OCI-LY1 (cell line): Measurements from ENCODE around the gene MSMO1.

Experiments
- H2AFZ ChIP-seq: fragments of 200-600 bp; sonication (generic), shearing (Covaris generic); 2 replicates; pipeline ENCODE4 v1.6.0; 2014; ENCODE audit warnings: antibody characterized with exemption, mild to moderate bottlenecking, low read length
- H3F3A ChIP-seq: fragments of 200-600 bp; sonication (generic), shearing (Covaris generic); 2 replicates; pipeline ENCODE4 v1.6.0; 2014; ENCODE audit warnings: mild to moderate bottlenecking, antibody characterized with exemption, low read length, moderate library complexity; ENCODE audit not compliant: insufficient read depth
- H3K27ac ChIP-seq: fragments of 200-600 bp; sonication (generic); 2 replicates; pipeline ENCODE4 v1.5.1; 2014; ENCODE audit warnings: low read length, mixed run types, mild to moderate bottlenecking, low read depth; ENCODE audit not compliant: poor library complexity, severe bottlenecking
- H3K27me3 ChIP-seq: fragments of 200-600 bp; sonication (generic); 2 replicates; pipeline ENCODE4 v1.6.0; 2014; ENCODE audit warnings: antibody characterized with exemption, mild to moderate bottlenecking, low read length, moderate library complexity; ENCODE audit not compliant: insufficient read depth
- H3K36me3 ChIP-seq: fragments of 200-600 bp; sonication (generic); 2 replicates; pipeline ENCODE4 v1.6.1; 2014; ENCODE audit warnings: mild to moderate bottlenecking, antibody characterized with exemption, low read length, moderate library complexity, mixed read lengths; ENCODE audit not compliant: insufficient read depth
- H3K4me1 ChIP-seq: fragments of 200-600 bp; sonication (generic); 2 replicates; pipeline ENCODE4 v1.5.1; 2014; ENCODE audit warnings: mild to moderate bottlenecking, low read length, moderate library complexity; ENCODE audit not compliant: insufficient read depth, severe bottlenecking
- H3K4me2 ChIP-seq: fragments of 200-600 bp; sonication (generic), shearing (Covaris generic); 2 replicates; pipeline ENCODE4 v1.6.1; 2014; ENCODE audit warnings: low read length
- H3K4me3 ChIP-seq: fragments of 200-600 bp; sonication (generic); 2 replicates; pipeline ENCODE4 v1.5.1; 2014; ENCODE audit warnings: low read length, low read depth, mild to moderate bottlenecking, mixed read lengths; ENCODE audit not compliant: poor library complexity, severe bottlenecking
- H3K79me2 ChIP-seq: fragments of 200-600 bp; shearing (Covaris generic); 2 replicates; pipeline ENCODE4 v1.6.1; 2016; ENCODE audit warnings: mixed run types, low read length, mixed read lengths; ENCODE audit not compliant: insufficient read depth
- H3K9ac ChIP-seq: fragments of 200-600 bp; sonication (generic), shearing (Covaris generic); 2 replicates; pipeline ENCODE4 v1.6.1; 2014; ENCODE audit warnings: mild to moderate bottlenecking, low read length, mixed read lengths
- H3K9me2 ChIP-seq: fragments of 200-600 bp; sonication (generic), shearing (Covaris generic); 2 replicates; pipeline ENCODE4 v1.6.1; 2014; ENCODE audit warnings: low read depth, mild to moderate bottlenecking, low read length, mixed read lengths
- H3K9me3 ChIP-seq: fragments of 200-600 bp; shearing (Covaris generic); 2 replicates; pipeline ENCODE4 v1.6.1; 2014; ENCODE audit warnings: low read length, mixed read lengths
- H4K20me1 ChIP-seq: fragments of 200-600 bp; sonication (generic), shearing (Covaris generic); 2 replicates; pipeline ENCODE4 v1.6.0; 2016; ENCODE audit warnings: mild to moderate bottlenecking, low read length; ENCODE audit not compliant: insufficient read depth
- CTCF ChIP-seq: fragments of 200-600 bp; sonication (generic), shearing (Covaris generic); IDR thresholded peaks from 2 replicates; pipeline ENCODE4 v1.5.1; 2017; ENCODE audit warnings: mild to moderate bottlenecking, antibody characterized with exemption, low read length, moderate library complexity, mixed read lengths
- EZH2 ChIP-seq: fragments of 200-600 bp; sonication (generic), shearing (Covaris generic); IDR thresholded peaks from 2 replicates; pipeline ENCODE4 v1.8.0; 2017; ENCODE audit warnings: borderline replicate concordance, mixed run types, mild to moderate bottlenecking, antibody characterized with exemption, low read length, moderate library complexity, mixed read lengths

MSMO1 gene

GRCh38 chr4:165380805-165381204, 53.3 kb downstream of the MSMO1 start:
- Histone ChIP-seq H3K27me3 (no peaks in the 10 kb centered on the region), H3K9me2 (no peaks in the 10 kb centered on the region), H3K4me2 (no peak overlapping the region), H3K79me2 (no peaks in the 10 kb centered on the region), H3K4me3 (no peak overlapping the region), H3K4me1 (no peaks in the 10 kb centered on the region), H3K9ac (no peak overlapping the region), H3K27ac (no peak overlapping the region), H3K36me3 (no peaks in the 10 kb centered on the region), H4K20me1 (no peaks in the 10 kb centered on the region), H3F3A (no peaks in the 10 kb centered on the region), H3K9me3 (no peaks in the 10 kb centered on the region), H2AFZ (no peak overlapping the region)
- TF ChIP-seq CTCF: no peak
- TF ChIP-seq EZH2: no peak

GRCh38 chr4:165381821-165382373, 54.4 kb downstream of the MSMO1 start:
- H3K9me2 ChIP-seq: no peaks in the 10 kb centered on the region

GRCh38 chr4:165382640-165383039, 55.2 kb downstream of the MSMO1 start:
- Histone ChIP-seq H3K4me1 (no peaks in the 10 kb centered on the region), H3K4me3 (no peak overlapping the region), H3K9me3 (no peaks in the 10 kb centered on the region), H3K36me3 (no peaks in the 10 kb centered on the region), H3K27ac (no peak overlapping the region), H3F3A (no peaks in the 10 kb centered on the region), H3K79me2 (no peaks in the 10 kb centered on the region), H3K27me3 (no peaks in the 10 kb centered on the region), H2AFZ (no peak overlapping the region), H4K20me1 (no peaks in the 10 kb centered on the region), H3K9ac (no peak overlapping the region), H3K9me2 (no peaks in the 10 kb centered on the region), H3K4me2 (no peak overlapping the region)
- TF ChIP-seq CTCF: no peak
- TF ChIP-seq EZH2: no peak

More at GRCh38 chr4:165381821-165382373, 54.4 kb downstream of the MSMO1 start:
- Histone ChIP-seq H3K9ac (no peak overlapping the region), H3K4me2 (no peak overlapping the region), H4K20me1 (no peaks in the 10 kb centered on the region), H3K9me3 (no peaks in the 10 kb centered on the region), H3K4me3 (no peak overlapping the region), H3K36me3 (no peaks in the 10 kb centered on the region), H3K27ac (no peak overlapping the region), H3K27me3 (no peaks in the 10 kb centered on the region), H3K4me1 (no peaks in the 10 kb centered on the region), H3F3A (no peaks in the 10 kb centered on the region), H3K79me2 (no peaks in the 10 kb centered on the region), H2AFZ (no peak overlapping the region)
- TF ChIP-seq EZH2 (no peak), CTCF (no peak)
